ENCODE measurements around the gene MCM5. TPM values are rescaled to one million over a fixed set of nuclear protein-coding genes. Genes with fewer than 3 reads are reported as not detected.

MCM5 gene
- total RNA-seq, 3 donors from 2014 or later (not counting 1 experiment from before 2014, with no cell fraction given), result 59.3 to 73.8 (median 61.5) TPM

- Histone ChIP-seq H3K27ac (ENCODE audit: low read length) (no peak overlapping the region), H3K36me3 (ENCODE audit: control insufficient read depth, insufficient read depth, low read length) (no peaks in the 10 kb centered on the region), H3K4me1 (ENCODE audit: control insufficient read depth, insufficient read depth, low read length) (peaks cover 10% of the 10 kb centered on the region), H3K27me3 (ENCODE audit: control insufficient read depth, insufficient read depth, low read length) (no peaks in the 10 kb centered on the region), H3K4me3 (ENCODE audit: low read length) (no peak overlapping the region), H3K9me3 (ENCODE audit: control insufficient read depth, insufficient read depth, low read length) (no peaks in the 10 kb centered on the region)
- DNase-seq (no peak), ATAC-seq (no peak)
- peaks cover 5 to 11% of the 10 kb centered on the region in 2 donors for H3K4me1 Mint-ChIP-seq
- H3K27ac Mint-ChIP-seq, result peak overlapping the region in 1 of 2 donors; percentile 72
- no peaks in the 10 kb centered on the region for H3K36me3 Mint-ChIP-seq
- H3K4me3 Mint-ChIP-seq, result no peak overlapping the region
- no peaks in the 10 kb centered on the region for H3K27me3 Mint-ChIP-seq (ENCODE audit: low read depth in 2 of 2)
- no peaks in the 10 kb centered on the region for H3K9me3 Mint-ChIP-seq
- TF ChIP-seq CTCF (IDR thresholded peaks at IDR 0.05), result no peak
- 97% methylated on average over 17 of the region's 17 CpGs for WGBS (ENCODE audit: insufficient coverage)
- intact Hi-C loops (cut with micrococcal nuclease), result no loop called here
Observed at GRCh38 chr22:35449829-35450689, 50.1 kb downstream of the MCM5 start.

GRCh38 chr22:35450824-35451569, 51.1 kb downstream of the MCM5 start:
- TF ChIP-seq CTCF (IDR thresholded peaks at IDR 0.05), result no peak
- no peaks in the 10 kb centered on the region for H3K27me3 ChIP-seq (ENCODE audit: control insufficient read depth, insufficient read depth, low read length)
- peaks cover 5 to 11% of the 10 kb centered on the region in 2 donors for H3K4me1 Mint-ChIP-seq
- no peak for DNase-seq
- H3K9me3 Mint-ChIP-seq, result no peaks in the 10 kb centered on the region
- no peak overlapping the region for H3K4me3 ChIP-seq (ENCODE audit: low read length)
- no peak overlapping the region for H3K27ac ChIP-seq (ENCODE audit: low read length)
- intact Hi-C loops (cut with micrococcal nuclease), result no loop called here
- H3K27ac Mint-ChIP-seq, result peak overlapping the region in 1 of 2 donors; percentile 19
- peaks cover 10% of the 10 kb centered on the region for H3K4me1 ChIP-seq (ENCODE audit: control insufficient read depth, insufficient read depth, low read length)
- no peak overlapping the region for H3K4me3 Mint-ChIP-seq
- ATAC-seq, result no peak
- no peaks in the 10 kb centered on the region for H3K36me3 ChIP-seq (ENCODE audit: control insufficient read depth, insufficient read depth, low read length)
- no peaks in the 10 kb centered on the region for H3K27me3 Mint-ChIP-seq (ENCODE audit: low read depth in 2 of 2)
- no peaks in the 10 kb centered on the region for H3K36me3 Mint-ChIP-seq
- 93% methylated on average over 16 of the region's 18 CpGs for WGBS (ENCODE audit: insufficient coverage)
- no peaks in the 10 kb centered on the region for H3K9me3 ChIP-seq (ENCODE audit: control insufficient read depth, insufficient read depth, low read length)

- H3K9me3 Mint-ChIP-seq, result no peaks in the 10 kb centered on the region
- Histone ChIP-seq H3K9me3 (ENCODE audit: control insufficient read depth, insufficient read depth, low read length) (no peaks in the 10 kb centered on the region), H3K4me1 (ENCODE audit: control insufficient read depth, insufficient read depth, low read length) (peaks cover 10% of the 10 kb centered on the region), H3K36me3 (ENCODE audit: control insufficient read depth, insufficient read depth, low read length) (no peaks in the 10 kb centered on the region), H3K27ac (ENCODE audit: low read length) (no peak overlapping the region), H3K4me3 (ENCODE audit: low read length) (no peak overlapping the region), H3K27me3 (ENCODE audit: control insufficient read depth, insufficient read depth, low read length) (no peaks in the 10 kb centered on the region)
- intact Hi-C loops (cut with micrococcal nuclease), result no loop called here
- H3K4me1 Mint-ChIP-seq, result peaks cover 5 to 11% of the 10 kb centered on the region in 2 donors
- DNase-seq (no peak), ATAC-seq (no peak)
- no peak overlapping the region for H3K4me3 Mint-ChIP-seq
- H3K36me3 Mint-ChIP-seq, result no peaks in the 10 kb centered on the region
- no peak for TF ChIP-seq CTCF (IDR thresholded peaks at IDR 0.05)
- 93% methylated on average over 7 of the region's 7 CpGs for WGBS (ENCODE audit: insufficient coverage)
- H3K27ac Mint-ChIP-seq, result no peak overlapping the region
- no peaks in the 10 kb centered on the region for H3K27me3 Mint-ChIP-seq (ENCODE audit: low read depth in 2 of 2)
Observed at GRCh38 chr22:35451592-35451991, 51.7 kb downstream of the MCM5 start.
